HCT116 (cell line): ENCODE measurements around the gene CEP20. TPM values are rescaled to one million over a fixed set of nuclear protein-coding genes. Genes with fewer than 3 reads are reported as not detected.

Source experiments
- ATAC-seq: fragments of 200-7000 bp; cut with Tn5 transposase; 2 replicates; pipeline ENCODE4 v1.9.1; 2020; ENCODE audit warnings: mild to moderate bottlenecking, moderate library complexity
- BruUV-seq: library from RNA; stranded (reverse); fragments of 400-500 nt; replicated peaks from 2 replicates; lab custom pipeline; 2021; lab: Mats Ljungman, UMichigan
- CTCF ChIA-PET: fragments of 300-600 bp; sonication (Branson Sonifier 250); formaldehyde crosslinking; loops from one replicate; lab custom pipeline; 2021; ENCODE audit warnings: antibody characterized with exemption; lab: Charles Lee
- POLR2A ChIA-PET: fragments of 300-600, 350-600 bp; sonication (Branson Sonifier 250); formaldehyde crosslinking; loops from one replicate; lab custom pipeline; 2021; ENCODE audit warnings: antibody characterized with exemption; lab: Charles Lee
- RAD21 ChIA-PET, 2 experiments: fragments of 300-600 bp; sonication (Branson Sonifier 250); formaldehyde crosslinking; loops; one replicate each; lab custom pipeline; 2023; ENCODE audit warnings: low total read pairs in 2 of 2; ENCODE audit not compliant: uncharacterized antibody in 2 of 2, unreplicated experiment in 2 of 2, low non-redundant PET in 1 of 2; lab: Charles Lee
- DNase-seq: peaks from one replicate; pipeline ENCODE4 v3.0.0-alpha.2; 2010; ENCODE audit warnings: low read depth, low spot score
- H2AFZ ChIP-seq: fragments of 200-600 bp; shearing (Covaris generic), sonication (generic); 2 replicates; pipeline ENCODE4 v1.6.1; 2017; ENCODE audit warnings: low read depth, mixed run types, mixed read lengths, antibody characterized with exemption, low read length; ENCODE audit not compliant: poor library complexity, severe bottlenecking
- H3K27ac ChIP-seq: 2 replicates; pipeline ENCODE4 v1.5.1; 2012; ENCODE audit warnings: low read depth, low read length
- H3K27me3 ChIP-seq: fragments of 200-600 bp; sonication (generic); 2 replicates; pipeline ENCODE4 v1.6.1; 2016; ENCODE audit warnings: mixed run types, low read length, mixed read lengths; ENCODE audit not compliant: insufficient read depth
- H3K36me3 ChIP-seq, 2 experiments: fragments of 200-500 bp in 1 of 2; fragments of 200-600 bp in 1 of 2; sonication (Bioruptor generic) in 1 of 2; sonication (generic) in 1 of 2; 2 replicates each; pipeline versions ENCODE4 v1.5.1 to v1.6.1; 2014 to 2016; ENCODE audit warnings: low read length in 2 of 2, inconsistent platforms in 1 of 2, mixed read lengths in 1 of 2, mixed run types in 1 of 2; ENCODE audit not compliant: insufficient read depth in 2 of 2, control insufficient read depth in 1 of 2
- H3K4me1 ChIP-seq, 2 experiments: fragments of 200-600 bp in 1 of 2; sonication (generic) in 1 of 2; 2 replicates each; pipeline versions ENCODE4 v1.5.1 to v1.6.1; 2012 to 2017; ENCODE audit warnings: low read length in 2 of 2, inconsistent platforms in 1 of 2, mild to moderate bottlenecking in 1 of 2, mixed read lengths in 1 of 2, mixed run types in 1 of 2, moderate library complexity in 1 of 2; ENCODE audit not compliant: insufficient read depth in 2 of 2, control insufficient read depth in 1 of 2
- H3K4me2 ChIP-seq: fragments of 200-600 bp; sonication (generic); 2 replicates; pipeline ENCODE4 v1.6.1; 2017; ENCODE audit warnings: mixed run types, low read length, mixed read lengths
- H3K4me3 ChIP-seq, 2 experiments: fragments of 200-600 bp in 1 of 2; sonication (generic) in 1 of 2; replicated peaks in 1 of 2; 2 replicates each; pipeline ENCODE4 v1.5.1; 2011 to 2016; ENCODE audit warnings: low read length in 2 of 2, control low read depth in 1 of 2, low read depth in 1 of 2, mild to moderate bottlenecking in 1 of 2, mixed read lengths in 1 of 2, mixed run types in 1 of 2
- H3K79me2 ChIP-seq: fragments of 200-600 bp; sonication (generic); 2 replicates; pipeline ENCODE4 v1.6.1; 2017; ENCODE audit warnings: mild to moderate bottlenecking, mixed run types, low read length, moderate library complexity, mixed read lengths; ENCODE audit not compliant: insufficient read depth
- H3K9ac ChIP-seq: fragments of 200-600 bp; sonication (generic); 2 replicates; pipeline ENCODE4 v1.6.1; 2016; ENCODE audit warnings: low read length, mixed read lengths
- H3K9me2 ChIP-seq: fragments of 200-600 bp; sonication (generic), shearing (Covaris generic); 2 replicates; pipeline ENCODE4 v1.6.1; 2017; ENCODE audit warnings: mixed run types, mild to moderate bottlenecking, moderate library complexity; ENCODE audit not compliant: insufficient read depth
- H3K9me3 ChIP-seq, 2 experiments: fragments of 200-500 bp in 1 of 2; fragments of 200-600 bp in 1 of 2; sonication (Bioruptor generic) in 1 of 2; sonication (generic) in 1 of 2; 2 replicates each; pipeline ENCODE4 v1.6.1; 2014 to 2017; ENCODE audit warnings: low read length in 2 of 2, mixed read lengths in 2 of 2, inconsistent platforms in 1 of 2, low read depth in 1 of 2, mild to moderate bottlenecking in 1 of 2, mixed run types in 1 of 2, moderate library complexity in 1 of 2; ENCODE audit not compliant: control insufficient read depth in 1 of 2, insufficient read depth in 1 of 2
- H4K20me1 ChIP-seq: fragments of 200-600 bp; sonication (generic), shearing (Covaris generic); 2 replicates; pipeline ENCODE4 v1.6.1; 2017; ENCODE audit warnings: mixed run types, mild to moderate bottlenecking, moderate library complexity; ENCODE audit not compliant: insufficient read depth
- CBX3 ChIP-seq: IDR thresholded peaks from 2 replicates; pipeline ENCODE4 v1.6.1; 2012; ENCODE audit warnings: low read depth
- CEBPB ChIP-seq: IDR thresholded peaks from 2 replicates; pipeline ENCODE4 v1.6.1; 2012; ENCODE audit warnings: low read depth
- ELF1 ChIP-seq: IDR thresholded peaks from 2 replicates; pipeline ENCODE4 v1.6.1; 2012; ENCODE audit warnings: low read depth, borderline replicate concordance
- EZH2phosphoT487 ChIP-seq: fragments of 200-600 bp; IDR thresholded peaks from 2 replicates; pipeline ENCODE4 v1.6.1; 2018; ENCODE audit warnings: antibody characterized with exemption, borderline replicate concordance
- POLR2A ChIP-seq: IDR thresholded peaks from 2 replicates; pipeline ENCODE4 v1.7.0; 2011; ENCODE audit warnings: borderline replicate concordance; ENCODE audit not compliant: insufficient read depth, insufficient read length; ENCODE audit errors: extremely low read depth
- RAD21 ChIP-seq: IDR thresholded peaks from 2 replicates; pipeline ENCODE4 v1.6.1; 2012; ENCODE audit warnings: low read depth, mild to moderate bottlenecking
- SIN3A ChIP-seq: IDR thresholded peaks from 2 replicates; pipeline ENCODE4 v1.6.1; 2012; ENCODE audit warnings: low read depth
- intact Hi-C: fragments of 100-400 bp; cut with micrococcal nuclease; formaldehyde crosslinking; loops from 2 replicates; pipeline ENCODE4 v1.10.0; 2022
- total RNA-seq: library from RNA; stranded (reverse); gene quantifications from one replicate; pipeline ENCODE4 v1.2.1, GENCODE V29; 2021; ENCODE audit not compliant: unreplicated experiment
- TF ChIP-seq, protein P1 (sequence below): IDR thresholded peaks from 2 replicates; pipeline ENCODE4 v1.6.1; 2012
- TF ChIP-seq, protein P2 (sequence below): IDR thresholded peaks from 2 replicates; pipeline ENCODE4 v1.6.1; 2012; ENCODE audit warnings: low read depth
- TF ChIP-seq, protein P3 (sequence below): IDR thresholded peaks from 2 replicates; pipeline ENCODE4 v1.6.1; 2011; ENCODE audit warnings: mild to moderate bottlenecking, low read length, moderate library complexity; ENCODE audit not compliant: insufficient replicate concordance; ENCODE audit errors: extremely low read depth
- TF ChIP-seq, protein P4 (sequence below): IDR thresholded peaks from 2 replicates; pipeline ENCODE4 v1.6.1; 2012

Gene CEP20
- total RNA-seq, 1 experiment from 2014 or later: 67.7 TPM

DNA sequence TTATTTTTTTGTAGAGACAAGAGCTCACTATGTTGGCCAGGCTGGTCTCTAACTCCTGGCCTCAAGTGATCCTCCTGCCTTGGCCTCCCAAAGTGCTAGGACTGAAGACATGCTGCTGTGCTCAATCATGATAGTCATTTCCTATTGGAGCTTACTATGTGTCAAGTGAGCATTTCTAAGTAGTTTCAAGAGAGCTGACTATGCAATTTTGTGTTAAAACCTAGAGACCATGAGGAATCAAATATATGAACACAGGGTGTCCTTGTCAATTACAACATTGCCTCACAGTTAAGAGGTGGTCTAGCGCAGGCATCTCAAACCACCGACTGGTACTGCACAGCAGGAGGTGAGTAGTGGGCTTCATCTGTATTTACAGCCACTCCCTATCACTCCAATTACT, 69.4 kb downstream of the CEP20 start:
- H2AFZ ChIP-seq: no peak overlapping the region
- H3K9ac ChIP-seq: no peak overlapping the region
- H3K4me1 ChIP-seq: no peaks in the 10 kb centered on the region
- no peak overlapping the region for H3K4me3 ChIP-seq
- no peaks in the 10 kb centered on the region for H3K79me2 ChIP-seq
- ChIA-PET RAD21 (no interaction called here), CTCF (interaction anchor here (1.1 kb wide), 1 partner anchor 41 kb away, joined by 4 read pairs; no protein-coding TSS in a partner anchor), POLR2A (no interaction called here)
- no peak for DNase-seq
- no peak overlapping the region for H3K27ac ChIP-seq
- intact Hi-C loops: no loop called here
- no peaks in the 10 kb centered on the region for H3K36me3 ChIP-seq
- BruUV-seq: no TSS peak
- peaks cover 8 to 10% of the 10 kb centered on the region in 2 experiments; a peak in 3 of 4 replicates for H3K9me3 ChIP-seq
- no peak for ATAC-seq
- no peaks in the 10 kb centered on the region for H3K9me2 ChIP-seq
- TF ChIP-seq, protein P1, sequence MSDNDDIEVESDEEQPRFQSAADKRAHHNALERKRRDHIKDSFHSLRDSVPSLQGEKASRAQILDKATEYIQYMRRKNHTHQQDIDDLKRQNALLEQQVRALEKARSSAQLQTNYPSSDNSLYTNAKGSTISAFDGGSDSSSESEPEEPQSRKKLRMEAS: no peak
- TF ChIP-seq, protein P2, sequence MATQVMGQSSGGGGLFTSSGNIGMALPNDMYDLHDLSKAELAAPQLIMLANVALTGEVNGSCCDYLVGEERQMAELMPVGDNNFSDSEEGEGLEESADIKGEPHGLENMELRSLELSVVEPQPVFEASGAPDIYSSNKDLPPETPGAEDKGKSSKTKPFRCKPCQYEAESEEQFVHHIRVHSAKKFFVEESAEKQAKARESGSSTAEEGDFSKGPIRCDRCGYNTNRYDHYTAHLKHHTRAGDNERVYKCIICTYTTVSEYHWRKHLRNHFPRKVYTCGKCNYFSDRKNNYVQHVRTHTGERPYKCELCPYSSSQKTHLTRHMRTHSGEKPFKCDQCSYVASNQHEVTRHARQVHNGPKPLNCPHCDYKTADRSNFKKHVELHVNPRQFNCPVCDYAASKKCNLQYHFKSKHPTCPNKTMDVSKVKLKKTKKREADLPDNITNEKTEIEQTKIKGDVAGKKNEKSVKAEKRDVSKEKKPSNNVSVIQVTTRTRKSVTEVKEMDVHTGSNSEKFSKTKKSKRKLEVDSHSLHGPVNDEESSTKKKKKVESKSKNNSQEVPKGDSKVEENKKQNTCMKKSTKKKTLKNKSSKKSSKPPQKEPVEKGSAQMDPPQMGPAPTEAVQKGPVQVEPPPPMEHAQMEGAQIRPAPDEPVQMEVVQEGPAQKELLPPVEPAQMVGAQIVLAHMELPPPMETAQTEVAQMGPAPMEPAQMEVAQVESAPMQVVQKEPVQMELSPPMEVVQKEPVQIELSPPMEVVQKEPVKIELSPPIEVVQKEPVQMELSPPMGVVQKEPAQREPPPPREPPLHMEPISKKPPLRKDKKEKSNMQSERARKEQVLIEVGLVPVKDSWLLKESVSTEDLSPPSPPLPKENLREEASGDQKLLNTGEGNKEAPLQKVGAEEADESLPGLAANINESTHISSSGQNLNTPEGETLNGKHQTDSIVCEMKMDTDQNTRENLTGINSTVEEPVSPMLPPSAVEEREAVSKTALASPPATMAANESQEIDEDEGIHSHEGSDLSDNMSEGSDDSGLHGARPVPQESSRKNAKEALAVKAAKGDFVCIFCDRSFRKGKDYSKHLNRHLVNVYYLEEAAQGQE: no peak
- TF ChIP-seq POLR2A (no peak), EZH2phosphoT487 (no peak), RAD21 (no peak), ELF1 (no peak), SIN3A (no peak), CBX3 (no peak), CEBPB (no peak)
- TF ChIP-seq, protein P3, sequence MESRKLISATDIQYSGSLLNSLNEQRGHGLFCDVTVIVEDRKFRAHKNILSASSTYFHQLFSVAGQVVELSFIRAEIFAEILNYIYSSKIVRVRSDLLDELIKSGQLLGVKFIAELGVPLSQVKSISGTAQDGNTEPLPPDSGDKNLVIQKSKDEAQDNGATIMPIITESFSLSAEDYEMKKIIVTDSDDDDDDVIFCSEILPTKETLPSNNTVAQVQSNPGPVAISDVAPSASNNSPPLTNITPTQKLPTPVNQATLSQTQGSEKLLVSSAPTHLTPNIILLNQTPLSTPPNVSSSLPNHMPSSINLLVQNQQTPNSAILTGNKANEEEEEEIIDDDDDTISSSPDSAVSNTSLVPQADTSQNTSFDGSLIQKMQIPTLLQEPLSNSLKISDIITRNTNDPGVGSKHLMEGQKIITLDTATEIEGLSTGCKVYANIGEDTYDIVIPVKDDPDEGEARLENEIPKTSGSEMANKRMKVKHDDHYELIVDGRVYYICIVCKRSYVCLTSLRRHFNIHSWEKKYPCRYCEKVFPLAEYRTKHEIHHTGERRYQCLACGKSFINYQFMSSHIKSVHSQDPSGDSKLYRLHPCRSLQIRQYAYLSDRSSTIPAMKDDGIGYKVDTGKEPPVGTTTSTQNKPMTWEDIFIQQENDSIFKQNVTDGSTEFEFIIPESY: no peak
- TF ChIP-seq, protein P4, sequence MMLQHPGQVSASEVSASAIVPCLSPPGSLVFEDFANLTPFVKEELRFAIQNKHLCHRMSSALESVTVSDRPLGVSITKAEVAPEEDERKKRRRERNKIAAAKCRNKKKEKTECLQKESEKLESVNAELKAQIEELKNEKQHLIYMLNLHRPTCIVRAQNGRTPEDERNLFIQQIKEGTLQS: no peak
- H3K4me2 ChIP-seq: no peak overlapping the region
- no peaks in the 10 kb centered on the region for H3K27me3 ChIP-seq
- no peaks in the 10 kb centered on the region for H4K20me1 ChIP-seq
